Testis (tissue), 3 donors: Measurements from ENCODE around the gene RNF212. TPM values are rescaled to one million over a fixed set of nuclear protein-coding genes. Genes with fewer than 3 reads are reported as not detected.

Experiments used
- DNase-seq: peaks from one replicate; pipeline ENCODE4 v3.0.0-alpha.2; 2019
- H3K27ac ChIP-seq, 2 donors: fragments of 200-600 bp; sonication (generic); one replicate each; pipeline ENCODE4 v1.5.1; 2019
- H3K27me3 ChIP-seq: fragments of 200-600 bp; sonication (generic); one replicate; pipeline ENCODE4 v1.5.1; 2019
- H3K36me3 ChIP-seq: fragments of 200-600 bp; sonication (generic); one replicate; pipeline ENCODE4 v1.5.1; 2017; ENCODE audit warnings: low read depth; ENCODE audit errors: missing control alignments
- H3K4me1 ChIP-seq: fragments of 200-600 bp; sonication (generic); one replicate; pipeline ENCODE4 v1.5.1; 2019
- H3K4me3 ChIP-seq, 2 donors: fragments of 200-600 bp; sonication (generic); one replicate each; pipeline ENCODE4 v1.5.1; 2017 to 2019
- H3K9me3 ChIP-seq: fragments of 200-600 bp; sonication (generic); one replicate; pipeline ENCODE4 v1.5.1; 2017
- CTCF ChIP-seq, 3 experiments: fragments of 450-650 bp in 2 of 3; fragments of 200-600 bp in 1 of 3; sonication (generic) in 1 of 3; IDR thresholded peaks; one replicate each; pipeline ENCODE4 v1.5.1; 2016 to 2019; ENCODE audit warnings: antibody characterized with exemption in 3 of 3, mild to moderate bottlenecking in 2 of 3, moderate library complexity in 1 of 3
- POLR2A ChIP-seq: fragments of 450-650 bp; IDR thresholded peaks from one replicate; pipeline ENCODE4 v1.6.1; 2017; ENCODE audit warnings: antibody characterized with exemption, mild to moderate bottlenecking, moderate library complexity
- WGBS, 2 donors: methylation state at CpG; one replicate each; pipeline ENCODE4 v1.1.5; 2018; 5-methylcytosine and 5-hydroxymethylcytosine counted together
- intact Hi-C: fragments of 100-400 bp; cut with DNase I; formaldehyde crosslinking; loops from one replicate; pipeline ENCODE4 v1.15.1; 2023; ENCODE audit warnings: low total_unique reads
- polyA plus RNA-seq: library from polyadenylated mRNA; stranded (reverse); fragments of 350-450 nt; fragmentation: Illumina TruSeq; extraction: RNeasy Lipid Tissue Mini Kit (QIAGEN cat#74804); gene quantifications from one replicate; pipeline ENCODE4 v1.2.3, GENCODE V29; 2014; ENCODE audit warnings: low read depth, low replicate concordance; ENCODE audit not compliant: insufficient read depth
- total RNA-seq, 2 donors: library from RNA; depleted of rRNA; stranded (reverse); fragments of >200 nt; gene quantifications; one replicate each; pipeline ENCODE4 v1.2.3, GENCODE V29; 2016

RNF212 gene
- total and polyA plus RNA-seq, 3 donors from 2014 or later: 21.0 to 40.3 (median 33.6) TPM

- Histone ChIP-seq H3K36me3 (no peaks in the 10 kb centered on the region), H3K4me1 (peaks cover 18% of the 10 kb centered on the region), H3K27ac (no peak overlapping the region), H3K9me3 (no peaks in the 10 kb centered on the region), H3K27me3 (no peaks in the 10 kb centered on the region), H3K4me3 (no peak overlapping the region)
- no peak for TF ChIP-seq POLR2A
- 54 to 66% methylated on average over 7 of the region's 7 CpGs for WGBS, 2 donors
- intact Hi-C loops: no loop called here
- no peak for DNase-seq
These were observed 70.2 kb downstream of the RNF212 start for GRCh38 chr4:1043162-1043561.

- TF ChIP-seq CTCF (IDR thresholded peaks at IDR 0.05): no peak
- TF ChIP-seq POLR2A: no peak
- Histone ChIP-seq H3K27ac (no peak overlapping the region), H3K36me3 (no peaks in the 10 kb centered on the region), H3K9me3 (no peaks in the 10 kb centered on the region), H3K4me3 (no peak overlapping the region), H3K27me3 (no peaks in the 10 kb centered on the region), H3K4me1 (peaks cover 18% of the 10 kb centered on the region)
- intact Hi-C loops: no loop called here
- DNase-seq: no peak
- 67 to 76% methylated on average over 17 of the region's 17 CpGs for WGBS, 2 donors
These were observed 70.9 kb downstream of the RNF212 start for GRCh38 chr4:1042352-1043055.

- Histone ChIP-seq H3K4me1 (peaks cover 16% of the 10 kb centered on the region), H3K4me3 (no peak overlapping the region), H3K9me3 (no peaks in the 10 kb centered on the region), H3K27me3 (no peaks in the 10 kb centered on the region), H3K36me3 (no peaks in the 10 kb centered on the region), H3K27ac (no peak overlapping the region)
- intact Hi-C loops: no loop called here
- no peak for DNase-seq
- 42 to 51% methylated on average over 7 to 8 of the region's 8 CpGs for WGBS, 2 donors
- TF ChIP-seq POLR2A (no peak), CTCF (IDR thresholded peaks at IDR 0.05) (no peak)
These were observed 71.4 kb downstream of the RNF212 start for GRCh38 chr4:1041936-1042330.

DNA sequence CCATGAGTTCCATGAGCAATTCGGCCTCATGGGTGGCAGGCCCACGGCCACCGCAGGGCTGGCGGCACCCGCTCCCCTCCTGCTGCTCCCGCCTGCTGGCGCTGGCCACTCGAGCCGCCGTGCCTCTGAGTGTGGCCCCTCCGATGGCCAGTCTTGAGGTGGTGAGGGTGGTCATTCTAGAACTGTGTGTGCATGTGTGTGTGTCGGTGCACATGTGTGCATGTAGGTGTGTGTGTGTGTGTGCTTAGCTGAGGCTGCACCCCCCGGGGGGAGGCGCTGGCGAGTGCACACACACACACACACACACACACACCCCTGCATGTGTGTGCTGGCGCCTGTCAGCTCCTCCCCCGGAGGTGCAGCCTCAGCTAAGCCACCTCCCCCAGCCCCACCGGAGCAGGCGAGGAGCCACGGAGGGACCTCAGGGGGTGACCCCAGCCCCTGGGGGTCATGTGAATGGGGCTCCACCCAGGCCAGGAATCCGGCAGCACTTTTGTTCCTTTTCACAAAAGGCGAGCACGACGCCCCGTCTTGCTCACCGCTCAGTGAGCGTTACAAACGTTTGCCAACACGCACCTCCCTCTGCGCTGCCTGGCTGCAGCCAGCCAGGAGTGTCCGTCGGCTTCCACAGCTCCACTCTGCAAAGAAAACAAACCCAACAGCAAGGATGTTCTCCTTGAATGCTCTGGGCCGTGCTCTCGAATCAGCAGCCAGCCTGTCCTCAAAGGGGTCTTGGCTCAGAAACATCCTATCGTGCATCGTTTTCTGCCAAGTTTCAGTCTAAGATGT, 72.0 kb downstream of the RNF212 start:
- DNase-seq: no peak
- Histone ChIP-seq H3K4me1 (peaks cover 15% of the 10 kb centered on the region), H3K27ac (no peak overlapping the region), H3K36me3 (no peaks in the 10 kb centered on the region), H3K27me3 (no peaks in the 10 kb centered on the region), H3K4me3 (no peak overlapping the region), H3K9me3 (no peaks in the 10 kb centered on the region)
- 22 to 39% methylated on average over 16 to 36 of the region's 36 CpGs for WGBS, 2 donors
- TF ChIP-seq POLR2A (no peak), CTCF (IDR thresholded peaks at IDR 0.05) (no peak)
- intact Hi-C loops: no loop called here

GRCh38 chr4:1040344-1041146, 72.8 kb downstream of the RNF212 start:
- Histone ChIP-seq H3K27ac (no peak overlapping the region), H3K36me3 (no peaks in the 10 kb centered on the region), H3K9me3 (no peaks in the 10 kb centered on the region), H3K4me3 (no peak overlapping the region), H3K27me3 (no peaks in the 10 kb centered on the region), H3K4me1 (peaks cover 15% of the 10 kb centered on the region)
- intact Hi-C loops: no loop called here
- TF ChIP-seq CTCF (IDR thresholded peaks at IDR 0.05) (no peak), POLR2A (no peak)
- WGBS, 2 donors: 81 to 90% methylated on average over 14 to 21 of the region's 21 CpGs
- DNase-seq: no peak
